HPDE6-E6E7 (cell line): ENCODE data around the gene SLC1A3.

Experiments
- DNase-seq: peaks from one replicate; pipeline ENCODE4 v3.0.0; 2011; ENCODE audit warnings: missing footprints; ENCODE audit errors: extremely low spot score

SLC1A3 gene

GRCh38 chr5:36717131-36717695 is 110.8 kb downstream of the SLC1A3 start:
- no peak for DNase-seq

GRCh38 chr5:36719282-36719681 is 112.9 kb downstream of the SLC1A3 start:
- DNase-seq: no peak

GRCh38 chr5:36720688-36721087 is 114.3 kb downstream of the SLC1A3 start:
- DNase-seq: no peak

- no peak for DNase-seq
These were observed 115.3 kb downstream of the SLC1A3 start for GRCh38 chr5:36721664-36722235.

GRCh38 chr5:36722900-36723299 is 116.5 kb downstream of the SLC1A3 start:
- no peak for DNase-seq

GRCh38 chr5:36723912-36724311 is 117.5 kb downstream of the SLC1A3 start:
- DNase-seq: no peak

GRCh38 chr5:36724467-36725332 is 118.3 kb downstream of the SLC1A3 start:
- no peak for DNase-seq

GRCh38 chr5:36726317-36726716 is 119.9 kb downstream of the SLC1A3 start:
- no peak for DNase-seq

- no peak for DNase-seq
These were observed 120.4 kb downstream of the SLC1A3 start for GRCh38 chr5:36726767-36727166.

- peak; percentile 31 for DNase-seq
These were observed 122.5 kb downstream of the SLC1A3 start for GRCh38 chr5:36728697-36729543.

GRCh38 chr5:36730537-36731216 is 124.3 kb downstream of the SLC1A3 start:
- DNase-seq: no peak

- DNase-seq: no peak
These were observed 126.8 kb downstream of the SLC1A3 start for GRCh38 chr5:36733183-36733582.

- DNase-seq: peak; percentile 40
These were observed 128.0 kb downstream of the SLC1A3 start for GRCh38 chr5:36734422-36734821.

- DNase-seq: no peak
These were observed 129.5 kb downstream of the SLC1A3 start for GRCh38 chr5:36735891-36736290.
